BE2C (cell line): ENCODE data around the gene WDR41.

Experiments used
- DNase-seq: peaks from one replicate; pipeline ENCODE4 v3.0.0-alpha.2; 2020
- H3K27me3 ChIP-seq: fragments of 250-450 bp; sonication (Bioruptor Pico); 2 replicates; pipeline ENCODE4 v1.5.1; 2020; ENCODE audit warnings: mild to moderate bottlenecking
- H3K36me3 ChIP-seq: fragments of 250-450 bp; sonication (Bioruptor Pico); 2 replicates; pipeline ENCODE4 v1.5.1; 2020; ENCODE audit warnings: mild to moderate bottlenecking
- H3K4me1 ChIP-seq: fragments of 250-450 bp; sonication (Bioruptor Pico); 2 replicates; pipeline ENCODE4 v1.5.1; 2020
- H3K4me3 ChIP-seq: 2 replicates; pipeline ENCODE4 v1.5.1; 2011; ENCODE audit warnings: low read depth, low read length
- H3K9me3 ChIP-seq: fragments of 250-450 bp; sonication (Bioruptor Pico); 2 replicates; pipeline ENCODE4 v1.5.1; 2020
- CTCF ChIP-seq: IDR thresholded peaks from 2 replicates; pipeline ENCODE4 v1.5.1; 2012; ENCODE audit warnings: mild to moderate bottlenecking, low read depth, low read length

WDR41 gene

GRCh38 chr5:77398458-77398857 is 93.7 kb downstream of the WDR41 start:
- no peaks in the 10 kb centered on the region for H3K4me1 ChIP-seq
- no peak overlapping the region for H3K4me3 ChIP-seq
- no peaks in the 10 kb centered on the region for H3K9me3 ChIP-seq
- TF ChIP-seq CTCF: no peak
- no peak for DNase-seq
- H3K27me3 ChIP-seq: no peaks in the 10 kb centered on the region
- no peaks in the 10 kb centered on the region for H3K36me3 ChIP-seq

GRCh38 chr5:77397686-77398292 is 94.3 kb downstream of the WDR41 start:
- no peaks in the 10 kb centered on the region for H3K36me3 ChIP-seq
- no peaks in the 10 kb centered on the region for H3K4me1 ChIP-seq

GRCh38 chr5:77396017-77396416 is 96.1 kb downstream of the WDR41 start:
- H3K27me3 ChIP-seq: no peaks in the 10 kb centered on the region
- H3K36me3 ChIP-seq: no peaks in the 10 kb centered on the region
- H3K4me1 ChIP-seq: no peaks in the 10 kb centered on the region
- DNase-seq: no peak
- no peak for TF ChIP-seq CTCF
- no peaks in the 10 kb centered on the region for H3K9me3 ChIP-seq
- H3K4me3 ChIP-seq: no peak overlapping the region

More at GRCh38 chr5:77397686-77398292, 94.3 kb downstream of the WDR41 start:
- no peak overlapping the region for H3K4me3 ChIP-seq
- TF ChIP-seq CTCF: no peak
- H3K27me3 ChIP-seq: no peaks in the 10 kb centered on the region
- H3K9me3 ChIP-seq: no peaks in the 10 kb centered on the region
- DNase-seq: no peak

DNA sequence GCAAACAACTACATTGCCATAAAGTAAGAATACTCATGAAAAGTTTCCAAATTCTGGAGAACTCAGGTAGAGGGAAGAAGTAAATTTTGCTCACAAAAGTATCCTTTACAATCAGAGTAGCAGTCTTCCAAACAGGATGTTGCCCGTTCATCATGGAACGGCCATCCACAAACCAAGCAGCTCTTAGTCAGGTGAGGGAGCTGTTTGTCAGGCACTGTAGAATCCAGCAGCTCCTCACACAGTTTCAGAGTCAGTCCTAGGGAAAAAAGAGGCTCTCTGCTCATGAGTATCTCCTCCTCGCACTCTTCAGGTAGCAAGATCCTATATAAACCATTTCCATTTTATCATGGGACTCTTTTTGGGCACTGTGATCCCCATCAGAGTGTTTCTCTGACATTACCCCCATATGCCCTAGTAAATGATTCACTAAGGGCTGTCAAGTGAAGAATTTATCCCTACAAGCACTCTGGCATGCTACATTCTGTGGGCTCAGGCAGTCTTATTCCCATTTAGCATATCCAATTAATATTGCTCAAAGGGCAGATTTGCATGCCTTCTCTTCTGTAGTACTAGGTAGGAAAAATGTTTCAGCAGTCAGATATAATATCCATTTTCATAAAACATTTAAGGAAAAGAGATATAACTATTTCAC is 97.9 kb downstream of the WDR41 start:
- DNase-seq: no peak
- Histone ChIP-seq H3K9me3 (no peaks in the 10 kb centered on the region), H3K4me1 (no peaks in the 10 kb centered on the region), H3K27me3 (no peaks in the 10 kb centered on the region), H3K36me3 (no peaks in the 10 kb centered on the region), H3K4me3 (no peak overlapping the region)
- TF ChIP-seq CTCF: no peak

GRCh38 chr5:77391240-77391765 is 100.8 kb downstream of the WDR41 start:
- no peaks in the 10 kb centered on the region for H3K9me3 ChIP-seq
- no peak for TF ChIP-seq CTCF
- H3K4me3 ChIP-seq: no peak overlapping the region
- no peaks in the 10 kb centered on the region for H3K27me3 ChIP-seq
- no peak for DNase-seq
- no peaks in the 10 kb centered on the region for H3K4me1 ChIP-seq
- no peaks in the 10 kb centered on the region for H3K36me3 ChIP-seq

DNA sequence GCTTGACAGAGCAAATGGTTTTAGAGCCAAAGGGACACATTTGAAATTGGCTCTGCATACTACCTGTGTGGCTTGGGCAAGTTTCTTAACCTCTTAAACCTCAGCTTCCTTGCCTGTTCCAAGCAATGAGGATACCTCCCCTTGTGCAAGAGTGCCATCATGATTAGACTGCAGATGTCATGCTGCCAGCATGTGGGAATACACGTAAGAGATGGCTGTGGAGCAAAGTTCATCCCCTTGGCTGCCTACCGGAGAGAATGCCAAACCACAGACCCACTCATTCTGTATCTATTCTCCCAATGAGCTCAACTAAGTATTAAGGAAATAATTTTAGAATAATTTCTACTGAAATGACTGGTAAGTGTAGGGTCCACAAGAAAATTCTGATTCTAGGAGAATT is 101.3 kb downstream of the WDR41 start:
- no peaks in the 10 kb centered on the region for H3K9me3 ChIP-seq
- no peaks in the 10 kb centered on the region for H3K4me1 ChIP-seq
- no peaks in the 10 kb centered on the region for H3K27me3 ChIP-seq
- no peak for TF ChIP-seq CTCF
- H3K4me3 ChIP-seq: no peak overlapping the region
- no peak for DNase-seq
- H3K36me3 ChIP-seq: no peaks in the 10 kb centered on the region
